NCI-H2196 treated with DMSO at 0.1 percent for 48 hours (cell line): Measurements from ENCODE around the gene AGAP2.
A peak's percentile ranks its signal among the peaks of the same experiment; 100 is the strongest.

Experiments used
- DNase-seq: peaks from one replicate; lab custom pipeline; 2025; ENCODE audit not compliant: unreplicated experiment; lab: John Stamatoyannopoulos, UW

Gene AGAP2

DNA sequence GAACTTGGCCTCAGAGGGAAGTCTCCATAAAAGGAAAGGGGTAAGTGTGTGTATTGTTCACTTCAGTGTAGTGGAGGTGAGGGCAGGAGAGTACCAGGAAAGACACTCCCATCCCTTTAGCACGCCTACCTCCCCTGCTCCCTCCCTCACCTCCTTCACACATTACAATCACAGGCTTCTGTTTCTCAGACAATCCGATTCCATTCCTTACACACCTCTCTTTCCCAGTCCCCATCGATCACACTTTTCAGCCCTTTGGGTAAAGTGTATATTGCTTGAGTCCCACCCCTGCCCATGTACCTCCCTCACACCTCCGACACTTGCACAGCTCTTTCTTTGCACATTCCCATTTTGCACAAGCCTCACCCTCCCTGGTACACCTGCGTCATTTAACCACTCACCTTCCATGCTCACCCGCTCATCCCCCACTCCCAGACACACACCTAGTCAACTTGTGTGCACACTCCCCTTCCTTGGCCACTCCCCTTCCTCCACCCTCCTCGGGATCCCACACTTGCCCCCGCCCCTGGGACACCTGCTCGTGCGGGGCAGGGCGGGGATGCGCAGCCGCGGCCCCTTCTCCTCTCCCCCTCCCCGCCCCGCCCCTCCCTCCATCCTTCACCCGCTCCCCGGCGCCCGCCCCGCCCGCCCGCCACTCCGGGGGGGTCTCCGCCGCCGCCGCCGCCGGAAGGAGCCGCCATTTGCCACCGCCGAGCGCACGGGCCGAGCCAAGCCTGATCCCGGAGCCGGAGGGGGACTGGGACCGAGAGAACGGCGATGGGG lies 16.1 kb upstream of the AGAP2 start, which contains the start of gene MARCHF9:
TSS of gene MARCHF9 (plus strand) at position 693 of the 783 bp plus-strand sequence. CDS start 426 bp downstream, outside the sequence.
- peak; percentile 85 for DNase-seq

DNA sequence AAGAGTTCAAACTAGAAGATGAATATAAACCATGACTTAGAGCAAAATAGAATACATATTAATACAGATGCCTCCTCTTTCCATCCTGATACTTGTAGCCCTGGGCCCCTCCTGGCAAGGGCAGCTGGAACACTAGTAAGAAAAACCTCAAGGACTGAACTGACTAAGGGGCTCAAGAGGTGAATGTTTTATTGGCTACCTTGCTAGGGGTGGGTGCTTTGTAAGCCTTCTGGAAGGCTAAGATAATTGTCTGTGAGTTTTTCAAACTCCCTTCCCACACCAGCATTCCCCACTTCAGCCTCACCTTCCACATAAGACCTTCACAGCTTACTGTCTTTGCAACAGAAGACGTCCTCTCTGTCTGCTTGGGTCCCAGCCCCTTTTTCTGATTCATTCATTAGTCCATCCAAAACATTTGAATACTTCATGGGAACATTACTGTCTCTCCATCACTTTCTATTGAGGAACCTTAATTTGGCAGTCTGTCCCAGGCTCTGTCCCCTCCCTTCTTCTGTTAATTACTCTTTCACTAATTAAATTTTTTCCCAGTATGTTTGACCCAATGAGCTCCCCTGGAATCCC lies 15.3 kb upstream of the AGAP2 start:
- DNase-seq = no peak

DNA sequence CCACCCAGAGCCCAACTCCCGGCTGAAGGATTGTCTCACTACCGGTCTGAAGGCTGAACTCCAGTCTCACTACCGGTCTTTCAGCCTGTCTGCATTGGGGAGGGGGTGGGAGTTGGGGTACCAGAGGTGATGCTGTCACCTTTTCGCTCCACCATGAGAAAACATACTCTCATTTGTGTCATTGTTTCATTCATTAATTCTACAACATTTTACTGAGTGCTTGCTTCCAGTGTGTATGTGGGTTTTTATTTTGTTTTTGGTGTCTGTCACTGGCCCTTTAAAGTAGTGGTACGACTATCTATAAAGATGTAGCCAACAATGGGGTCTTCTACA lies 14.1 kb upstream of the AGAP2 start:
- no peak for DNase-seq

DNA sequence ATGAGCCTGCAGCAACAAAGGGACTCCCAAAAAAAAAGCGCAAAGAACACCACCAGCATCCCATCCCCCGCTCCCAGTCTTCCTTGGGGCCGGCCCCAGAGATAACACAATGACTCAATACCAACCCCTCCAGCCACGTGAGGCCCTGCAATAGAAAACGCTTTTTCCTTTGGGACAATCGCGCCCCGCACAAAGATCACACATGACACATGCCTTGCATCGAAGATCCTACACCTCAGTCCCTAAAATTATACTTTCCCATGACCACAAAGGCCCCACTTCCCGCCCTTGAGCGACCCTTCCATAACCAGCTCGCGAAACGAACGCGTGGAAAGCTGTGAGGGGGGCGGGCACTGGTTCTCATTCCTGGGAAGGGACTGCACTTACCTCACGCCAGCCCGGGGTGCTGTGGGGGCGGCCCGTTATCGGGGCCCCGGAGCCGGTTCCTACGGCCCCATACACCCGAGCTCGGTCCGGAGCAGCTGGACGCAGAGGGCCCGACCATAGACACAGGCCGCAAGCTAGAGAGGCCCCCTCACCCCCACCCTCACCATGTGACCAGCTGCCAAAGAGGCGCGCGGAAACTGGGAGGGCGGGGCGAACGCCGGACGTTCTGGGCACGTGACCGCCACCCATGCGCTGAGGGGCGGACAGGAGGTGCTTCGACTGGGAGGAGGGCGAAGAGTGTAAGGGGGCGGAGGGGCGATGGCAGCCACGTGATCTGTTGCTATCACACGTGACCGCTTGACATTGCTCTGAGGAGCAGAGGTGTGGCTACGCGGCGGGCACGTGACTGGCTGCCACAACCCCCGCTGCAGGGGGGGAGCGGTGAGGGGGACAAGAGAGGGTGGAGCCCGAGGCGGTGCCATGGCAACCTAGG lies 13.5 kb upstream of the AGAP2 start, which contains the start of gene CDK4:
TSS of gene CDK4 (minus strand) at position 523 of the 880 bp plus-strand sequence. CDS start 593 bp downstream, outside the sequence.
- peak; percentile 99 for DNase-seq

- DNase-seq = no peak
Measured at GRCh38 chr12:57751432-57751787, 12.9 kb upstream of the AGAP2 start.

DNA sequence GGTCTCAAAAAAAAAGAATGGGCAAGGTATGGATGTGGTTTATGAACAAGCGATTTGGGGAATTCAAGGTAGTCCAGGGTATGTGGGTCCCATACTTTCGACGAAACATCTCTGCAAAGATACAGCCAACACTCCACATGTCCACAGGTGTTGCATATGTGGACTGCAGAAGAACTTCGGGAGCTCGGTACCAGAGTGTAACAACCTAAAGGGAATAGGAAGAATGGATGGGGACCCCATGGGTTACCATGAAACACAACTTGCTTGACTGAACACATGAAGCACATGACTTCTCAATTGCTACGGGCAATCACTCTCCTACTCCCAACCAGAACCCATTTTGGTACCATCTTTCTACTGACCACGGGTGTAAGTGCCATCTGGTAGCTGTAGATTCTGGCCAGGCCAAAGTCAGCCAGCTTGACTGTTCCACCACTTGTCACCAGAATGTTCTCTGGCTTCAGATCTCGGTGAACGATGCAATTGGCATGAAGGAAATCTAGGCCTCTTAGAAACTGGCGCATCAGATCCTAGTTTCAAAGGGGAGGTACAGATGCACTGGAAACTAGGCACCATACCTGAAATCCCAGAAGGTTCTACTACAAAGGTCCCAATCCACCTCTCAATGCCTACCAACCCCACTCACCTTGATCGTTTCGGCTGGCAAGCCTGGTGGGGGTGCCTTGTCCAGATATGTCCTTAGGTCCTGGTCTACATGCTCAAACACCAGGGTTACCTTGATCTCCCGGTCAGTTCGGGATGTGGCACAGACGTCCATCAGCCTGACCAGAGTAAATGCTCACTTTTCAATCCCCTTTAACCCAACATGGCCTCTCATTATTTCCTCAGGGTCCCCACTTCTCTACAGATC lies 12.3 kb upstream of the AGAP2 start:
- no peak for DNase-seq

DNA sequence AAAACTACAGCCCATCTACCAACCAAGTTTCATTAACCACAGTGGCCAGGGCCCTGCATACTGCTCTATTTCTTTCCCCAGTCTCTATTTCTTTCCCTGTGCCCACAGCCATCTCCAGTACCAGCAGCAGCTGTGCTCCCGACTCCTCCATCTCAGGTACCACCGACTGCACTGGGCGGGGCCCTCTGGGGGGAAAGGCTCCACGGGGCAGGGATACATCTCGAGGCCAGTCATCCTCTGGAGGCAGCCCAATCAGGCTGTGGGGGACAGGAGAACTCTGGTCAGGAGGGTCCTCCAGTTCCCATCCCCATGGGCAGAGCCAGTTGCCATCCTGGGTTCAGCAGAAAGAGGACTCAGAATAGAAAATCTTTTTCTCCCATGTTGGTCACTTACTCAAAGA lies 10.5 kb upstream of the AGAP2 start:
- DNase-seq = no peak

DNA sequence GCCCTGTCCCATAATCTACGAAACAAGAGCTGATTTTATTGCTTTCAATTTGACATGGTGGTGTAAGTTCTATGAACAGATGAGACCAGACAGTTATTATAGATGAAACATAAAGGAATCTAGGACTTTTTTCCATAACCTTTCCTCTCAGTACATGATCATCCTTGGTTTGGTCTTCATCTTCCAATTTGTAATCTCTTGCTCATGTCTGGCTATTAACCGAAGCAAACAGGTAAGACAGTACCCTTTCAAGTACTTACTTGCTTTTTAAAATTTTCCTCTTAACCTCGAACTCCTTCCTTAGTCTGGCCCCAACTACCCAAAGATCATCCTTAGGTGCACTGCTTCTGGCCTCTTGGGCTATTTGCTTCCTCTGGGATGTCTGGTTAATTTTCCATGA lies 7.5 kb upstream of the AGAP2 start:
- no peak for DNase-seq

DNA sequence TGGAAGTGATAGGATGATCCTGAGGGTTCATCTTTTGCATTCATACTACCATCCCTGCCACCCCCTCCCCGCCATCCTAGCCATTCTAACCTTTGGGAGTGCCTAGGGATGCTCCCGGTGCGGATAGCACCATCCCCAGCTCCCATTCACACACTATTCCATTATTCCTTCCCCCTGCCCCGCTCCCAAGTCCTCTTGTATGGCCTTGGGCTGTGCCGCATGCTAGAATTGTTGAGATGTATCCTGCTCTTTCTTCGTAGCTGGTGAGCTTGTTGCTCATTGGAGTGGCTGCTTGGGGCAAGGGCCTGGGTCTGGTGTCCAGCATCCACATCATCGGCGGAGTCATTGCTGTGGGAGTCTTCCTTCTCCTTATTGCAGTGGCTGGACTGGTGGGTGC lies 6.9 kb upstream of the AGAP2 start:
- no peak for DNase-seq

- peak; percentile 96 for DNase-seq
Measured at GRCh38 chr12:57744777-57745484, 6.4 kb upstream of the AGAP2 start, which contains the start of gene TSPAN31. TSPAN31 (plus strand) TSS chr12:57745039; CDS start chr12:57745155, 116 bp downstream.

- DNase-seq = no peak
Measured at GRCh38 chr12:57744194-57744776, 5.7 kb upstream of the AGAP2 start.

DNA sequence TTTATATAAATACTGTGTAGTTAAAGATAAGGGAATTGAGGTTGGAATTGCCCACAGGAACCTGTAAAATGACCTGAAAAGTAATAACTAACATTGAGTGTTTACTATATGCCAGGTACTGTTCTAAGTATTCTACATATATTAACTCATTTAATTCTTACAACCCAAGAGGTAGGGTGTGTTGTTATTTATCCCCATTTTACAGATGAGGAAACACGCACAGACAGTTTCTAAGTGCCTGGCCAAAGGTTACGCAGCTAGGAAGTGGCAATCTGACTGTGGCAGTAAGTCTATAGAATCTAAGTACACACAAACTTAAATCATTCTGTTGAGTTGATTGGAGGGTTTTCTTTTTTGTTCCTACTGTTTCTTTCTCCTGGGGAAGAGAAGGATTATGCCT lies 5.2 kb upstream of the AGAP2 start:
- DNase-seq = no peak

GRCh38 chr12:57741844-57742738 lies 3.5 kb upstream of the AGAP2 start:
- no peak for DNase-seq

DNA sequence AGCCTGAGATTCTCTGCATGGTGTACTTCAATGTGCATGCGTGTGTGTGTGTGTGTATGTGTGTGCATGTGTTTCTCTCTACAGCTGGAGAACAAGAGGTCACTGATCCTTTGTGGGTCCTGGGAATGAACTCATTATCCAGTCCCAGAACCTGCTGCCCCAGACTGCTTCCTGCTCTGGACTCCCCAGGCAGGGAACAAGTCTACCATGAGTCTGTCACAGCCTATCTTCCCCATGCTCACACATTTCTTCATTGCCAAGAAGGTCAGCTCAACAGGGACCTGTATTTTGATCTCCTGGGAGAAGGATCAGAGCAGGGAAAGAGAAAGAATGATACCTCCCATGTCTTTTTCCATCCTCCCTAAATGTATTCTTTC lies 2.9 kb upstream of the AGAP2 start:
- DNase-seq = no peak

DNA sequence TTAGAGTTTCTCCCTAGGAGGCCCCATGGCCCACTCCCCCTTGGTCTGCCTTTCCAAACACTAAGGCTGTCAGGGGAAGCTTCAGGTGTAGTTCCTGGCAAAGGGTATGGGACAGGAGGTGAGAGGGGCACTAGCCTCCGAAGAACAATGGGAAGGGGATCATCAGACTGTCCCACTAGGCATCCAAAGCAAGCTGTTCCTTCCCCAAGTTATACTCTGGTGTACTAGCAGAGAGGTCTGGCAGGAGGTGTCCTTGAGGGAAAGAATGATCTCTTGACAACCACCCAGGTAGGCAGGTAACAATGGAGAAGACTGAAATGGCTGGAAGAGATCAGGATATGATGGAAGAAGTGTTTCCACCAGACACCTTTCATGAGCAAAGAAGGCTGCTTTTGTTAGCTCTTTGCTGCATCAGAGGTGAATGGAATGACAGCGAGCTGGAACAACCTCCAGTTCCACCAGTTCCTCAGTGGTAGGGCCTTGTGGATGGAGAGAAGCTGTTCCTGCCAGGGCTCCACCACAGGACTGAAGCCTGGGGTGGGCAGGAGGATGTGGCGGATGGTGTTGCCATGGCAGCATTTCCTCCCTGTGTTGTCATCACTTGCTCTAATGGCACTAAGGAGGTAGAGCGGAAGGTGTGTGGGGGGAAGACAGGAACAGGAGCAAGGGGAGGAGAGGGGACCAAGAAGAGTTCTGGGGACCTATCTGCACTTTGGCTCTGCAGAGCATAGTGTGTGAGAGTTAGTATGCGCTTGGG lies 2.3 kb upstream of the AGAP2 start:
- no peak for DNase-seq

GRCh38 chr12:57739914-57740538 lies 1.5 kb upstream of the AGAP2 start:
- no peak for DNase-seq

- no peak for DNase-seq
Measured at GRCh38 chr12:57739387-57739786, 845 bp upstream of the AGAP2 start.
